HUES64 (cell line): ENCODE measurements around the gene EDIL3.

Source experiments
- H3K27ac ChIP-seq: 2 replicates; pipeline ENCODE4 v1.7.0; 2013; ENCODE audit warnings: low read depth, low read length, inconsistent platforms
- H3K27me3 ChIP-seq: 2 replicates; pipeline ENCODE4 v1.6.1; 2013; ENCODE audit warnings: mild to moderate bottlenecking, low read length; ENCODE audit not compliant: insufficient read depth
- H3K36me3 ChIP-seq: 2 replicates; pipeline ENCODE4 v1.6.1; 2013; ENCODE audit warnings: mild to moderate bottlenecking, low read length; ENCODE audit not compliant: insufficient read depth
- H3K4me1 ChIP-seq: 2 replicates; pipeline ENCODE4 v1.6.1; 2013; ENCODE audit warnings: mild to moderate bottlenecking, low read length, moderate library complexity; ENCODE audit not compliant: insufficient read depth
- H3K4me3 ChIP-seq: 2 replicates; pipeline ENCODE4 v1.5.1; 2013; ENCODE audit warnings: mild to moderate bottlenecking, low read length, moderate library complexity
- H3K9ac ChIP-seq: 2 replicates; pipeline ENCODE4 v1.6.1; 2013; ENCODE audit warnings: mild to moderate bottlenecking, low read depth, low read length
- H3K9me3 ChIP-seq: 2 replicates; pipeline ENCODE4 v1.6.1; 2013; ENCODE audit warnings: low read depth, low read length; ENCODE audit not compliant: insufficient read depth
- WGBS: fragments of 150-250, 120-280 bp; methylation state at CpG from one replicate; pipeline ENCODE4 v1.1.7; 2013; ENCODE audit warnings: missing lambda C conversion rate; 5-methylcytosine and 5-hydroxymethylcytosine counted together

The EDIL3 gene

GRCh38 chr5:83956386-83956785, 428.3 kb downstream of the EDIL3 start:
- Histone ChIP-seq H3K4me1 (peaks cover 10% of the 10 kb centered on the region), H3K9me3 (no peaks in the 10 kb centered on the region), H3K4me3 (no peak overlapping the region), H3K36me3 (no peaks in the 10 kb centered on the region), H3K27ac (no peak overlapping the region), H3K9ac (no peak overlapping the region), H3K27me3 (no peaks in the 10 kb centered on the region)

GRCh38 chr5:83955916-83956315, 428.8 kb downstream of the EDIL3 start:
- H3K27ac ChIP-seq, result no peak overlapping the region
- no peaks in the 10 kb centered on the region for H3K27me3 ChIP-seq
- H3K4me3 ChIP-seq, result no peak overlapping the region
- peaks cover 10% of the 10 kb centered on the region for H3K4me1 ChIP-seq
- H3K36me3 ChIP-seq, result no peaks in the 10 kb centered on the region
- WGBS, result 96% methylated on average over 1 of the region's 1 CpG
- H3K9ac ChIP-seq, result no peak overlapping the region
- no peaks in the 10 kb centered on the region for H3K9me3 ChIP-seq

GRCh38 chr5:83947763-83948162, 436.9 kb downstream of the EDIL3 start:
- no peaks in the 10 kb centered on the region for H3K27me3 ChIP-seq
- no peaks in the 10 kb centered on the region for H3K9me3 ChIP-seq
- H3K27ac ChIP-seq, result no peak overlapping the region
- no peaks in the 10 kb centered on the region for H3K36me3 ChIP-seq
- H3K4me3 ChIP-seq, result no peak overlapping the region
- H3K4me1 ChIP-seq, result no peaks in the 10 kb centered on the region
- H3K9ac ChIP-seq, result no peak overlapping the region
- WGBS, result 96% methylated on average over 3 of the region's 3 CpGs

GRCh38 chr5:83946516-83946915, 438.2 kb downstream of the EDIL3 start:
- no peaks in the 10 kb centered on the region for H3K9me3 ChIP-seq
- 86% methylated on average over 6 of the region's 6 CpGs for WGBS
- no peak overlapping the region for H3K4me3 ChIP-seq
- H3K9ac ChIP-seq, result no peak overlapping the region
- H3K4me1 ChIP-seq, result no peaks in the 10 kb centered on the region
- H3K36me3 ChIP-seq, result no peaks in the 10 kb centered on the region
- no peak overlapping the region for H3K27ac ChIP-seq
- no peaks in the 10 kb centered on the region for H3K27me3 ChIP-seq

- no peak overlapping the region for H3K4me3 ChIP-seq
- no peaks in the 10 kb centered on the region for H3K27me3 ChIP-seq
- WGBS, result no CpG with 5 or more reads among the region's 1 CpG
- no peaks in the 10 kb centered on the region for H3K4me1 ChIP-seq
- no peaks in the 10 kb centered on the region for H3K9me3 ChIP-seq
- H3K9ac ChIP-seq, result no peak overlapping the region
- H3K36me3 ChIP-seq, result no peaks in the 10 kb centered on the region
- H3K27ac ChIP-seq, result no peak overlapping the region
These were observed 442.5 kb downstream of the EDIL3 start for GRCh38 chr5:83942155-83942554.

GRCh38 chr5:83937837-83938236, 446.8 kb downstream of the EDIL3 start:
- WGBS, result no CpG with 5 or more reads among the region's 1 CpG
- H3K27ac ChIP-seq, result no peak overlapping the region

GRCh38 chr5:83931969-83932368, 452.7 kb downstream of the EDIL3 start:
- Histone ChIP-seq H3K4me3 (no peak overlapping the region), H3K4me1 (no peaks in the 10 kb centered on the region), H3K9me3 (no peaks in the 10 kb centered on the region), H3K27me3 (no peaks in the 10 kb centered on the region), H3K36me3 (no peaks in the 10 kb centered on the region), H3K9ac (no peak overlapping the region), H3K27ac (no peak overlapping the region)

More at GRCh38 chr5:83937837-83938236, 446.8 kb downstream of the EDIL3 start:
- Histone ChIP-seq H3K4me1 (no peaks in the 10 kb centered on the region), H3K36me3 (no peaks in the 10 kb centered on the region), H3K9ac (no peak overlapping the region), H3K9me3 (no peaks in the 10 kb centered on the region), H3K4me3 (no peak overlapping the region), H3K27me3 (no peaks in the 10 kb centered on the region)

GRCh38 chr5:83927140-83927733, 457.4 kb downstream of the EDIL3 start:
- peaks cover 9% of the 10 kb centered on the region; the same call in 1 of the 2 replicates for H3K4me1 ChIP-seq
- H3K9ac ChIP-seq, result no peak overlapping the region
- H3K36me3 ChIP-seq, result no peaks in the 10 kb centered on the region
- no peak overlapping the region for H3K4me3 ChIP-seq
- no peaks in the 10 kb centered on the region for H3K27me3 ChIP-seq
- H3K27ac ChIP-seq, result no peak overlapping the region
- H3K9me3 ChIP-seq, result no peaks in the 10 kb centered on the region
- WGBS, result 6% methylated on average over 4 of the region's 4 CpGs

GRCh38 chr5:83925955-83926337, 458.7 kb downstream of the EDIL3 start:
- Histone ChIP-seq H3K27ac (no peak overlapping the region), H3K4me3 (no peak overlapping the region), H3K9ac (no peak overlapping the region), H3K4me1 (peaks cover 9% of the 10 kb centered on the region; the same call in 1 of the 2 replicates), H3K36me3 (no peaks in the 10 kb centered on the region), H3K27me3 (no peaks in the 10 kb centered on the region), H3K9me3 (no peaks in the 10 kb centered on the region)
- WGBS, result 88% methylated on average over 3 of the region's 3 CpGs

GRCh38 chr5:83925321-83925954, 459.2 kb downstream of the EDIL3 start:
- Histone ChIP-seq H3K27ac (no peak overlapping the region), H3K4me1 (peaks cover 9% of the 10 kb centered on the region; the same call in 1 of the 2 replicates), H3K36me3 (no peaks in the 10 kb centered on the region), H3K4me3 (no peak overlapping the region), H3K9ac (no peak overlapping the region), H3K27me3 (no peaks in the 10 kb centered on the region), H3K9me3 (no peaks in the 10 kb centered on the region)
- 71% methylated on average over 4 of the region's 4 CpGs for WGBS

GRCh38 chr5:83924891-83925290, 459.8 kb downstream of the EDIL3 start:
- no peak overlapping the region for H3K27ac ChIP-seq
- no peaks in the 10 kb centered on the region for H3K36me3 ChIP-seq
- WGBS, result 100% methylated on average over 2 of the region's 3 CpGs

GRCh38 chr5:83924171-83924570, 460.5 kb downstream of the EDIL3 start:
- H3K9ac ChIP-seq, result no peak overlapping the region
- no peak overlapping the region for H3K4me3 ChIP-seq
- no peaks in the 10 kb centered on the region for H3K27me3 ChIP-seq
- 96% methylated on average over 1 of the region's 1 CpG for WGBS
- H3K36me3 ChIP-seq, result no peaks in the 10 kb centered on the region
- H3K4me1 ChIP-seq, result peaks cover 14% of the 10 kb centered on the region
- H3K27ac ChIP-seq, result no peak overlapping the region
- H3K9me3 ChIP-seq, result no peaks in the 10 kb centered on the region

More at GRCh38 chr5:83924891-83925290, 459.8 kb downstream of the EDIL3 start:
- H3K9ac ChIP-seq, result no peak overlapping the region
- no peaks in the 10 kb centered on the region for H3K9me3 ChIP-seq
- H3K4me3 ChIP-seq, result no peak overlapping the region
- peaks cover 9% of the 10 kb centered on the region; the same call in 1 of the 2 replicates for H3K4me1 ChIP-seq
- H3K27me3 ChIP-seq, result no peaks in the 10 kb centered on the region
